ENCODE data around the gene CHTOP.
A peak's percentile ranks its signal among the peaks of the same experiment; 100 is the strongest.
"Not testable (repeated sequence)": the region's sequence is repeated elsewhere in the genome, so short reads cannot be mapped to it uniquely, and the experiment has no call there.

CHTOP gene

GRCh38 chr1:153633754-153634665 lies at the start of gene CHTOP:
CHTOP (plus strand) TSS chr1:153634066; CDS start chr1:153636589, 2,523 bp downstream.
- Mint-ChIP-seq H3K36me3 (peaks cover 25 to 36% of the 10 kb centered on the region in 2 donors), H3K4me3 (peak within 1 kb of the TSS; percentile 93 to 97), H3K9me3 (peaks cover 3% of the 10 kb centered on the region in 2 donors), H3K27me3 (no peaks in the 10 kb centered on the region), H3K27ac (peak within 1 kb of the TSS; percentile 99), H3K4me1 (peaks cover 17 to 44% of the 10 kb centered on the region in 2 donors)
- DNase-seq: peak; percentile 96
- ATAC-seq (replicated peaks): peak; percentile 93

DNA sequence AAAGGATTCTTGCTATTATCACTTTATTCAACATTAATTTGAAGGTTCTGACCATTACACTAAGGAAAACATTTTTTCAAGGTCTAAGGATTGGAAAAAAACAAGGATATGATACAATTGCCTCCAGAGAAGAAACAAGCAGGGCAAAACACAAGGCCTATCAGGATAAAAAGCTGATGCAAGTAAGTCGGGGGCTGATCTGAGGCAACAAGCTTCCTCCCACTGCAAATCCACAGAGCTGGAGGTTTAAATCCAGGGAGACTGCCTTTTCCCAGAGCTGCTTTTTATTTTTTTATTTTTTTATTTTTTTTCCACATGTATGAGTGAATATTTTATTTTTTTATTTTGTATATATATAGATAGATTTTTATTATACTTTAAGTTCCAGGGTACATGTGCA lies 48.9 kb upstream of the CHTOP start:
- DNase-seq: no peak
- H3K36me3 Mint-ChIP-seq: no peaks in the 10 kb centered on the region
- H3K27ac Mint-ChIP-seq: no peak overlapping the region
- H3K27me3 Mint-ChIP-seq: no peaks in the 10 kb centered on the region
- no peak overlapping the region for H3K4me3 Mint-ChIP-seq
- H3K4me1 Mint-ChIP-seq: peaks cover 0 to 2% of the 10 kb centered on the region in 2 donors
- no peak for ATAC-seq (replicated peaks)
- H3K9me3 Mint-ChIP-seq: no peaks in the 10 kb centered on the region

- no peak overlapping the region for H3K4me3 Mint-ChIP-seq
- no peak overlapping the region for H3K27ac Mint-ChIP-seq
- H3K36me3 Mint-ChIP-seq: no peaks in the 10 kb centered on the region
- no peaks in the 10 kb centered on the region for H3K27me3 Mint-ChIP-seq
- ATAC-seq (replicated peaks): no peak
- DNase-seq: no peak
- H3K4me1 Mint-ChIP-seq: peaks cover 0 to 2% of the 10 kb centered on the region in 2 donors
- no peaks in the 10 kb centered on the region for H3K9me3 Mint-ChIP-seq
Measured at GRCh38 chr1:153586347-153586746, 47.5 kb upstream of the CHTOP start.

GRCh38 chr1:153587314-153587713 lies 46.6 kb upstream of the CHTOP start:
- DNase-seq (no peak), ATAC-seq (replicated peaks) (no peak)
- Mint-ChIP-seq H3K9me3 (no peaks in the 10 kb centered on the region), H3K27me3 (no peaks in the 10 kb centered on the region), H3K27ac (no peak overlapping the region), H3K4me1 (peaks cover 0 to 2% of the 10 kb centered on the region in 2 donors), H3K36me3 (no peaks in the 10 kb centered on the region), H3K4me3 (no peak overlapping the region)

- H3K4me3 Mint-ChIP-seq; H3K27me3 Mint-ChIP-seq; H3K27ac Mint-ChIP-seq; H3K4me1 Mint-ChIP-seq; H3K36me3 Mint-ChIP-seq; DNase-seq; ATAC-seq (replicated peaks); H3K9me3 Mint-ChIP-seq: not testable (repeated sequence)
Measured at GRCh38 chr1:153588033-153588432, 45.8 kb upstream of the CHTOP start.

DNA sequence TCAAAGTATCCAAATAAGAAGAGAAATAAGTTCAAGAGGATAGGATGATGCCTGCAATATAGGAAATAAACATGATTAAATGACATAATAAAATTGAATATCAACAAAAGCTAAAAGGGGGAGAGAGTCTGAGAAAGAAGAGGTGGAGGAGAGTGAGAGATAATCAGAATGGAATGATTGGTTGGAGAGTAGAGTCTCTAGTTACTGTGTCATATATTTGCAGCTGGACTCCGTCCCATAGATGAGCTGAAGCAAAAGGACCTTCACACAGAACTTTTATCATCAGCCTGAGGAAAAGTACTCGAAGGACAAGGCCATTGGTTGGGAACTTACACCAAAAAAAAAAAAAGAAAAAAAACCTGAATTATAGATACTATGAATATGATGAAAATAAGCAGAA lies 45.4 kb upstream of the CHTOP start:
- DNase-seq (no peak), ATAC-seq (replicated peaks) (no peak)
- Mint-ChIP-seq H3K27me3 (no peaks in the 10 kb centered on the region), H3K4me1 (peaks cover 0 to 2% of the 10 kb centered on the region in 2 donors), H3K36me3 (no peaks in the 10 kb centered on the region), H3K9me3 (no peaks in the 10 kb centered on the region), H3K4me3 (no peak overlapping the region), H3K27ac (no peak overlapping the region)

DNA sequence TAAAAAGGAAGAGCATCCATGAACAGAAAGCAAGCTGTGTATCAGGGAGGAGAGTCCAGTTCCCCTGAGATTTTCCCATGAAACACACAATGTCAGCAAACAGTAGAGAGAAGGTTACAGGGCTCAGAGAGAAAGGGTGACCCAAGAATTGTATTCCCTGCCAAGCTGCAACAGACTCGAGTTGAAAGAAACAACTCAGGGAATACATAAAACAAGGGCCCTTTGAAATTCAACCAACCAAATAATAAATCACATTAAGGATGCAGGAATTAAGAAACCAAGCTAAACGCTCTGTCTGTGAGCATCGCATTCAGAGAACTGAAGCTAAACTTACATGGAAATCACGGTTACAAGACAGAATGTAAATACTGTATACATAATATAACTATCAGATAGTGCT lies 41.1 kb upstream of the CHTOP start:
- H3K4me1 Mint-ChIP-seq: peaks cover 10 to 11% of the 10 kb centered on the region in 2 donors
- H3K9me3 Mint-ChIP-seq: no peaks in the 10 kb centered on the region
- no peaks in the 10 kb centered on the region for H3K36me3 Mint-ChIP-seq
- no peak for ATAC-seq (replicated peaks)
- no peaks in the 10 kb centered on the region for H3K27me3 Mint-ChIP-seq
- no peak for DNase-seq
- H3K4me3 Mint-ChIP-seq: no peak overlapping the region
- no peak overlapping the region for H3K27ac Mint-ChIP-seq

DNA sequence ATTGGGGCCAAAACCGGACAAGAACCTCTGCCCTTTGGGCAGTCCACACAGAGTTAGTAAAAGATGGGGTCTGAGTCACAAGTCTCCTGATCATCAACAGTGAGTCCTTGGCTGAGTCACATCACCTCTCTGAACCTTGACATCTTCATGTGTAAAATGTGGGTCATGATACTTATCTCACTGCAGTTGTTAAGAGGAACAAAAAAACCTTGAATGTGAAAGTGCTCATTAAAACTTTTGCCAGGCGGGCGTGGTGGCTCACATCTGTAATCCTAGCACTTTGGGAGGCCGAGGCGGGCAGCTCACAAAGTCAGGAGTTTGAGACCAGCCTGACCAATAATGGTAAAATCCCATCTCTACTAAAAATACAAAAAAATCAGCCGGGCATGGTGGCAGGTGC lies 36.7 kb upstream of the CHTOP start:
- ATAC-seq (replicated peaks) (peak; percentile 65 to 66), DNase-seq (peak; percentile 22)
- no peaks in the 10 kb centered on the region for H3K36me3 Mint-ChIP-seq
- H3K4me1 Mint-ChIP-seq: peaks cover 28 to 47% of the 10 kb centered on the region in 2 donors
- H3K9me3 Mint-ChIP-seq: no peaks in the 10 kb centered on the region
- H3K27ac Mint-ChIP-seq: peak overlapping the region; percentile 96
- H3K4me3 Mint-ChIP-seq: peak overlapping the region; percentile 50 to 63
- no peaks in the 10 kb centered on the region for H3K27me3 Mint-ChIP-seq

- Mint-ChIP-seq H3K27me3 (no peaks in the 10 kb centered on the region), H3K27ac (peak overlapping the region; percentile 96), H3K9me3 (no peaks in the 10 kb centered on the region), H3K4me1 (peaks cover 28 to 54% of the 10 kb centered on the region in 2 donors), H3K36me3 (no peaks in the 10 kb centered on the region), H3K4me3 (peak overlapping the region; percentile 51 to 76)
- ATAC-seq (replicated peaks) (peak; percentile 98), DNase-seq (peak; percentile 84)
Measured at GRCh38 chr1:153598309-153599172, 35.3 kb upstream of the CHTOP start.

DNA sequence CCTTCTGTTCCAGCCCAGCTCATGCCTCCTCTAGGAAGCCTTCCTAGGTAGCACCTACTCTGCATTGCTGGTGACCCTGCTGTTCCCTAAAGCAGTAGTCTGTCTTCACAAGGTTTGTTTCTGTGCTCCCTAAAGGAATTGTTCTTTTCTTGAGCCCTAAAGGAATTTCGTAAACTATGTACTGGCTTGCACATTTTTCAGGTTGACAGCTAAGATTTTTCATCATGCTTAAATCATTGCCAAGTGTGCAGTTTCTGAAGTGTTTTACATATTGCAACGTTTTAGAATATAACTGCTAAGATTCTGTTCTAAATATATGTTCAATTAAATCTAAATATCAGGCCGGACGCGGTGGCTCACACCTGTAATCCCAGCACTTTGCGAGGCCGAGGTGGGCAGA lies 34.0 kb upstream of the CHTOP start:
- Mint-ChIP-seq H3K9me3 (no peaks in the 10 kb centered on the region), H3K4me1 (peaks cover 28 to 54% of the 10 kb centered on the region in 2 donors), H3K27me3 (no peaks in the 10 kb centered on the region), H3K36me3 (no peaks in the 10 kb centered on the region), H3K27ac (peak overlapping the region; percentile 49), H3K4me3 (no peak overlapping the region)
- ATAC-seq (replicated peaks): no peak
- DNase-seq: no peak

GRCh38 chr1:153602749-153603148 lies 31.1 kb upstream of the CHTOP start:
- DNase-seq (no peak), ATAC-seq (replicated peaks) (no peak)
- Mint-ChIP-seq H3K27ac (no peak overlapping the region), H3K36me3 (peaks cover 0 to 3% of the 10 kb centered on the region in 2 donors), H3K4me1 (peaks cover 22 to 64% of the 10 kb centered on the region in 2 donors), H3K27me3 (no peaks in the 10 kb centered on the region), H3K4me3 (no peak overlapping the region), H3K9me3 (peaks cover 0 to 2% of the 10 kb centered on the region in 2 donors)

DNA sequence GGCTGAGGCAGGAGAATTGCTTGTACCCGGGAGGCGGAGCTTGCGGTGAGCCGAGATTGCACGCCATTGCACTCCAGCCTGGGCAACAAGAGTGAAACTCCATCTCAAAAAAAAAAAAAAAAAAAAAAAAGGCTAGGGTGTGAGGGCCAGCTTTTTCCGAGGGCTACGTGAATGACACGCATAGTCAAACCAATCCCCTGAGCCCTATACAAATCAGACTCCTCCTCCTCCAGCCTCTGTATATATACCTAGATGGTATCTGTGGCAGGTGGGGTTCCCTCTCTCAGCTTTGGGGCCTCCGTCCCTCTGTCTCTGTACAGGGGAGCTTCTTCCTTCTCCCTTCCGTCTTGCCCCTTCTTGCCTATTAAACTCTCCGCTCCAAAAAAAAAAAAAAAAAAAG lies 27.7 kb upstream of the CHTOP start:
- ATAC-seq (replicated peaks) (no peak), DNase-seq (no peak)
- Mint-ChIP-seq H3K27me3 (no peaks in the 10 kb centered on the region), H3K27ac (no peak overlapping the region), H3K9me3 (peaks cover 0 to 2% of the 10 kb centered on the region in 2 donors), H3K4me1 (peaks cover 9 to 38% of the 10 kb centered on the region in 2 donors), H3K36me3 (peaks cover 0 to 3% of the 10 kb centered on the region in 2 donors), H3K4me3 (no peak overlapping the region)

DNA sequence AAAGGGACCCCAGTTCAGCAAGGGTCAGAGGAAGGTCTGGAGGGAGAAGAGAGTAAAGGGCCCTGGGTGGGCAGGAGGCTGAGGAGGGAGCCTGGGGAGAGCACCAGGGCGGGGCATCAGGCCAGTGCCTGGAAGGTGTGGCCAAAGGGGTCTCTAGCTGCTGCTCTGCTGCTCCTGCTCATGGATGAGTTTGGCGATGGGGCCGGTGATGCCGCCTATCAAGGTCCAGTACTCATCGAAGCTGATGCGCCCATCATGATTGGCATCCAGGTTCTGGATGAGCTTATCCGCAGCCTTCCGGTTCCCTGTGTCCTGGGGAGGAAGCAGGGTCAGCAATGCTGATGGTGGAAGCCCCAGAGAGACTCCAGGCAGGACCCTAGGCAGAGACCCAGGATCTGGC lies 26.5 kb upstream of the CHTOP start:
- ATAC-seq (replicated peaks): no peak
- peaks cover 0 to 2% of the 10 kb centered on the region in 2 donors for H3K9me3 Mint-ChIP-seq

GRCh38 chr1:153608089-153608682 lies 25.7 kb upstream of the CHTOP start:
- H3K27me3 Mint-ChIP-seq: no peaks in the 10 kb centered on the region
- H3K9me3 Mint-ChIP-seq: peaks cover 0 to 2% of the 10 kb centered on the region in 2 donors
- ATAC-seq (replicated peaks): no peak
- DNase-seq: no peak
- peaks cover 9 to 20% of the 10 kb centered on the region in 2 donors for H3K4me1 Mint-ChIP-seq
- no peak overlapping the region for H3K27ac Mint-ChIP-seq
- no peak overlapping the region for H3K4me3 Mint-ChIP-seq
- H3K36me3 Mint-ChIP-seq: peaks cover 0 to 3% of the 10 kb centered on the region in 2 donors

More for the DNA sequence above, 26.5 kb upstream of the CHTOP start:
- peaks cover 0 to 3% of the 10 kb centered on the region in 2 donors for H3K36me3 Mint-ChIP-seq
- H3K27ac Mint-ChIP-seq: no peak overlapping the region
- DNase-seq: no peak
- H3K27me3 Mint-ChIP-seq: no peaks in the 10 kb centered on the region
- H3K4me1 Mint-ChIP-seq: peaks cover 9 to 26% of the 10 kb centered on the region in 2 donors
- H3K4me3 Mint-ChIP-seq: no peak overlapping the region

Measured in stimulated activated naive B cell treated with anti-CD40 and anti-IgM and Interleukin-4, amounts not matched to agents 10 μg/mL and 1 μg/mL and 100 μg/mL, for 72 hours (primary cell).